Measurements from ENCODE around the gene ACBD5. TPM values are rescaled to one million over a fixed set of nuclear protein-coding genes. Genes with fewer than 3 reads are reported as not detected.
"Not testable (repeated sequence)": the region's sequence is repeated elsewhere in the genome, so short reads cannot be mapped to it uniquely, and the experiment has no call there.

The ACBD5 gene
- 22.5 TPM for total RNA-seq

GRCh38 chr10:27240212-27241009 lies at the start of gene ACBD5:
ACBD5 (minus strand) TSS chr10:27240797; CDS start chr10:27240688, 109 bp downstream.
- DNase-seq = peak; percentile 60

GRCh38 chr10:27285093-27285492 lies 44.5 kb upstream of the ACBD5 start:
- no peak for DNase-seq

DNA sequence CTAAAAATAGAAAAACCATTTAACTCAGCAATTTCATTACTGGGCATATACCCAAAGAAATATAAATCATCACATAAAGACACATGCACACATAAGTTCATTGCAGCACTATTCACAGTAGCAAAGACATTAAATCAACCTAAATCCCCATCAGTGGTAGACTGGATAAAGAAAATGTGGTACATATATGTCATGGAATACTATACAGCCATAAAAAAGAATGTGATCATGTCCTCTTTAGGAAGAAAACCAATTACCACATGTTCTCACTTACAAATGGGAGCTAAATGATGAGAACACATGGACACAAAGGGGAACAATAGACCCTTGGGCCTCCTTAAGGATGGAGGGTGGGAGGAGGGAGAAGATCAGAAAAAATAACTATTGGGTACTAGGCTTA lies 36.0 kb upstream of the ACBD5 start:
- DNase-seq = no peak

GRCh38 chr10:27266025-27266424 lies 25.4 kb upstream of the ACBD5 start:
- not testable (repeated sequence) for DNase-seq

GRCh38 chr10:27262788-27263187 lies 22.2 kb upstream of the ACBD5 start:
- not testable (repeated sequence) for DNase-seq

DNA sequence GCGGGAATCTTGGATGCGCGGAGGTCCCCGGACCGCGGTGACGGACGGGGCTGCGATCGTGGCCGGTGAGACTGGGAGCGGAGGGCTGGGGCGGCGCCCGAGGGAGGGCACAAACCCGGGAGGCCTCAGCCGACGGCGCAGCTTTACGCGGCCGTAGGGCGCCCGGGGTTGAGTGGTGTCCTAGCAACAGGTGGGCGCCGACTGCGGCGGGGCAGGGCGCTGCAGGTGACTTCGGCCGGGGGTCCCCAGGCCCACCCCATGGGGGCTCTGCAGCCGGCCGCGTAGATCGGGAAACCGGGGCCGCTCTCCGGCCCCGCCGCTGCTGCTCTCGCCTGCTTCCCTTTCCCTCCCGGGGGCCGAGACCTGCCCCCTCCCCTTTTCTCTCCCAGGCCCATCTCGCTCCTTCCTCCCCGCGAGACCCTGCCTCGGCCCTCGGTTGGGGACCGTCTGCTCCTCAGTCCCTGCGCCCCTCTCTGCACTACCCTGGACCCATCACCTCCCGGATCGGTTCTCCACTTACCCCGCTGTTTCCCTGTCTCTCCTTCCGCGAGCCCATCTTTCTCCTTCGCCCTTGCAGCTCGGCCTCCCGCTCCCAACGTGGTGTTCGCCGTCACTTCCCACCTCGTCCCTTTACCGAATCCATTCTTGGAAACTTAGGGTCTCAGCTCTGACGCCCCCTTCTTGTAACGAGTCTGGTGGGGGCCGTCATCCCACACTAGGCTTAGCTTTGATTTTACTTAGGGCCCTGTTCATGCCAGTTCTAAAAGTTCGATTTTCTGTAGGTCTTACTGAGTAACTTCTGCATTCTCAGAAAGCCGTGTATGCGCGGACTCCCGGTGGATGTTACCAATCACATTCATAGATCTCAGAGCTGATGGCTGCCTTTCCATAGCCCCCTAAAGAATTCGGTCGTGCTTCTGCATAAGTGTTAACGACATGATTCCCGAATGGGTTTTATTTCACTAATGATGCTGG lies 18.5 kb upstream of the ACBD5 start:
- no peak for DNase-seq

- no peak for DNase-seq
Measured at GRCh38 chr10:27258492-27258837, 17.9 kb upstream of the ACBD5 start.

GRCh38 chr10:27256299-27257189 lies 15.9 kb upstream of the ACBD5 start:
- DNase-seq = no peak

GRCh38 chr10:27253576-27253975 lies 13.0 kb upstream of the ACBD5 start:
- no peak for DNase-seq

DNA sequence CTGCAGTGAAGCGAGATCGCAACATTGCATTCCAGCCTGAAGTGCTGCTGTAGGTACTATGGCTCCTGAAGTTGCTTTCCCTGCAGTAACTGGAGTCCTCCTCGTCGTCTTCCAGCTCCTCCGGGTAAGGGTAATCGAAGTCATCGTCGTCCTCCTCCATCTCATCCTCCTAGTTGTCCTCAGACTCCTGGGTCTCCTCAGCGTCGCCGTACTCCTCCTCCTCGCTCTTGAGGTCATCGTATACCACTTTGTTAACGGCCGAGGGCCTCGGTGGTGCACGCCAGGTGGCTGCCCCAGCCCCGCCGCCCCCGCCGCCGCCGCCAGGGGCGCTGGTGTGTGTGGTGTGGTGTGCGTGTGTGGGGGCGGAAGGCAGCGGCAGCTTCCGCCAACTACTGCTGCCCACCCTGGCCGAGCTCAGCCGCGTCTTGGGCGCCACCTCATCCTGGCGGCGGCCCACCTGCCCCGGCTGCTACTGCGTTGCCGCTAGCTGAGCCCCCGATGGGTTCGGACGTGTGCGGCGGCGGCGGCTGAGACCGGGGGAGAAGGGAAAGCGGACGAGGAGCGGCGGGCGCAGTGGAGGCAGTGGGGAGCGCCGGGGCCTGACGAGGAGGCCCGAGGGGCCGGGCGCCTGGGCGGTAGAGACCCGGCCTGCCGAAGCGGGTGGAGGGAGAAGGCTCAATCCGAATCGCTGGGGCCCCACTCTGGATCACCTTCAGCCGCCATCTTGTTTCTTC lies 11.8 kb upstream of the ACBD5 start:
- DNase-seq = peak; percentile 10

DNA sequence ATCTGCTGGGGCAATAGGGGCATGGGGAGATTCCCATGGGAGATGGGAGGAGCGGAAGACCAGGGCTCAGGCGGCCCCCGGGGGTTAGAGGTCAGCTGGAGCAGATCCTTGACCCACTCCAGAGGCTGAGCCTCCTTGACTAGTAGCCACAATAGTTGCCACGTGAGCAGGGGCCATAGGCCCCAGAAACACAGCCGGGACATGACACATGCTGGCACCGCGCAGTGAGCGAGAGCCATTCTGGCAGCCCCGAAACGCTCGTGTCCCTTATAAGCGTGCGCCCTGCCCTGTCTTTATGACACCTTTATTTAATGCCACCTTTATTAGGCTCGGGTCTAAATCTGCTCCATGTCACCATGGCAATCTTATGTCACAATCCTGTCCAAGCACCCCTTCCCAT lies 11.0 kb upstream of the ACBD5 start:
- DNase-seq = no peak

DNA sequence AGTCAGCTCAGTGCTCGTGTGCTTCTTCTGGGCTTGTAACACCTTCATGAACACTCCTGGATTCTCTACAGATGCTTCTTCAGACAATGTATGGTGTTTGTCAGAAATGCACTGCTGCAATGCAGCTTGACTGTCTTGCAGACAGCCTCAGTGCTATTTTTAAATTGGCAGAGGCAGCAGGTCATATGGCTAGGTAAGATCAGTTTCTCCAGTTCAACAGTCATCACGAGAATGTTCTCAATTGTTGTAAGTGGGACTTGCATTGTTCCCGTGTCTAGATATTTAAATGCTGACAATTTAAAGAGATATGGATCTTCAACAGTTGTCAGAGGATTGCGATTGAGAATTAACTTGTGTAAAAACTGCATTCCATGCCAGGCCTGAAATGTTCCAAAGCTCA lies 7.6 kb upstream of the ACBD5 start:
- DNase-seq = no peak

DNA sequence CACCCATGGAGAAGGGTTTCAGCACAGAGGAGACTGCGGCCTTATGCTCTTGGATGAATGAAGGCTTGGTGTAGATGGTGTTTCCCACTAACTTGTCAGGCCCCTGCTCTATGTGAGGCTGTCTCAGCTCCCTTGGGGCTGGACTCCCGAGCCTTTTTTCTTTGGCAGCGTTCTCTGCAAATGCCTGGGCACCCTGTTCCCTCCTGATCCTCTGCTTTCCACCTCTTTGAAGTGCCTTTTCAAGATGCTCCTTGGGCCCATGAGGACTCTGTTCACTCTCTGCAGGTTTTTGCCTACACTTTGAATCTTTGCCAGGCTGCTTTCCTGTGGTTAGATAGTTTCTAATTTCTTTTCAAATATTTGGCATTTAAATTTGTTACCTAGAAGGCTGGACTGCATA lies 6.8 kb upstream of the ACBD5 start:
- DNase-seq = no peak

DNA sequence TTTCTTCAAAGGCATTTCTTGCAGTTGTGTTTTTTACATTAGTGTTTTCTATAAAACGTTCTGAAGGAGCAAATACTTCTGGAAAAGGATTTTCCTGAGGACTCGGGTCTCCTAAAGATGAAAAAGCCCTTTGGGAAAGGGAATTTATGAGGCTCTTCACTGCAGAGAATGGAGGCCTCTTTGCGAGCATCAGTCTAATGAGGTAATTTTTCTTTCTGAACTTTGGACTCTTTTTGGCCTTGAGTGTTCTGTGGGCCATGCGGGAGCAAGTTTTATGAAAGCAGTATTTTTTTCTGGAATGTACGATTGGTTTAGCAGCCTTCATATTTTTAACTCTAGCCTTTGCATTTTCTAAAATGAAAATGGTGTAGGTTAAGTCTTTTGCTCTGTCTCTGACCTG lies 6.4 kb upstream of the ACBD5 start:
- no peak for DNase-seq

DNA sequence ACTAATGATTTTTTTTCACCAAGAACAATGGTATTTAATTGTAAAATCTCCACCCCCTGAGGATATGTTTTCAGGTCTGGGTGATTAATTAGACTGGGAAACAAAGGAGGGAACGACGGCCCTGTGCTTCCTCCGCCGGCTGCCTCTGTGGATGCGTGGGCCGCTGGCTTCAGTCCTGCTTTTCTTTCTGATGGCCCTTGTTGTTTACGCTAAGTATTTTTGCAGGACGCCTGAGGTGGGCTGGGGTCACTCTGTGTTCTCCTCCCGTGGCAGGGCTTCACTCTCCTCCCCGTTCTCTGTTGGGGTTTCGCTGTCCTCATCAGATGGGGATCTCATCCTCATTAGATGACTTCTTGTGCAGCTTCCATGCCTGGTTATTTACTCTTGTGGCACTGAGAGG lies 5.2 kb upstream of the ACBD5 start:
- no peak for DNase-seq

GRCh38 chr10:27244976-27245375 lies 4.4 kb upstream of the ACBD5 start:
- no peak for DNase-seq

DNA sequence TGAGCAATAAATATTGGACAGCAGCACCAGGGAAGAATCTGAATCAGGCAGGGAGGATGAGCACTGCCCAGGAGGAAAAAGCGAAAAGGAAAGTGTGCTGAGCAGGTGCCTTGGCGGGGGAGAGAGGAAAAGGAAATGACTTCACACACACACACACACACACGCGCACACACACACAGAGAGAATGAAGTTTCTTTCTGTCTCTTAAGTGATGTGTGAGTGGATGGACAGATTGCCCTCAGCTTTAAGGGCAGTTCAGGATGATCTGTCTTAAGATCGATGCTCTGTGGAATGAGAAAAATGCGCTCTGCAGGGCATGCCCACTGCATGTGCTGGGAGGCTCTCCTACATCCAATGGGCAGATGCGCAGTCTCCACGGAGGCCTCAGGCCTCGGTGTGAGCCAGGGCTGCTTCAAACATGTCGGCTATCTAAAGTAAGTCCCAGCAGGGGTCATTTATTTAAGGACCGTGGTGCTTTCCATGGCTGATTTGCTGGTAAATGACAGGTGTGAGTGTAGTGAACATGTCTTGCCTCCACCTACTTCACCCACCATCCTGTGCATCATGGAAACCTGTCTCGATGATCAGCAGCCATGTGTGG lies 2.5 kb upstream of the ACBD5 start:
- peak; percentile 57 for DNase-seq

- no peak for DNase-seq
Measured at GRCh38 chr10:27242473-27242950, 1.9 kb upstream of the ACBD5 start.

DNA sequence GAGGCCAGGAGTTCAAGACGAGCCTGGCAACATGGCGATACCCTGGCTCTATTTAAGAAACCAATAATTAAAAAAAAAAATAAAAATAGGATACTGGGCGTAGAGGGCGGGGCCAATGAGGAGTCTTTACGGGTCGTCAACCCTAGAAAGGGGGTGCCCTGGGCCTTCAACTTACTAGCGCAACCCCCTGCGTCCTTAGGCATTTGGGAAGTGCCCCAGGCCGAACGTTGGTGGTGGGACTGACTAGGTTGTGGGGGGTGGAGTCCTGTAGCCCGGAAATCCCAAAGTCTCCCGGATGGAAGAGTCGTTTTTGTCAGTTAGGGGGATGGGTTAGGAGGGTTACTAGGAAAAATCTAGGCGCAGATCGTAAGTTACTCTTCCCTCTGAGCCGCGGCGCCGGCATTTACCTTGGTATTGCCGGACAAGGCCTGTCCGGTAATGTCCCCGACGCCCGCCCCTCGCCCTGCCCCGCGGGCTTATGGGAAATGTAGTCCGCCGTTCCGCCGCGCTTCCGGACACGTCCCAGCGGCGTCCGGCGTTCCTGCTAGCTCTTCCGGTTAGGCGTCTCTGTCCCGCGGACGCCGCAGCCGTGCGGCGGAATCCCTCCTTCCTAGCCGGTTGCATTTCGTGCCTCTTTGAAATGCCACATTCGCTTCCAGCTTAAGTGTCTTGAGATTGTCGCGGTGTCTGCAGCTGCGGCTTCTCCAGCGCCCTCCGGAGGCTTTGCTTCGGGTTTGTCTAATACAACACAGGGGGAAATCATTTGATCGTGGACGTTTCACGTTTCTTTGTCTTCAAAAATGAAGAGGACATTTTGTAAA lies 1.3 kb upstream of the ACBD5 start:
- DNase-seq = peak; percentile 96

GRCh38 chr10:27241010-27241651 lies 534 bp upstream of the ACBD5 start:
- DNase-seq = peak; percentile 30

All from skin of body (tissue), 2 donors.